GM19395 (cell line): ENCODE data around the gene RALB.
"Not testable (repeated sequence)": the region's sequence is repeated elsewhere in the genome, so short reads cannot be mapped to it uniquely, and the experiment has no call there.

ENCODE experiments used
- ATAC-seq: cut with Tn5 transposase; IDR thresholded peaks from one replicate; pipeline ENCODE4 v1.9.1; 2021; ENCODE audit warnings: mild to moderate bottlenecking, moderate library complexity; ENCODE audit not compliant: unreplicated experiment

RALB gene

GRCh38 chr2:120224735-120225548 is 27.7 kb upstream of the RALB start:
- ATAC-seq: no peak

- no peak for ATAC-seq
Measured at GRCh38 chr2:120225549-120226065, 27.0 kb upstream of the RALB start.

- no peak for ATAC-seq
Measured at GRCh38 chr2:120226316-120226715, 26.3 kb upstream of the RALB start.

GRCh38 chr2:120227111-120227991 is 25.3 kb upstream of the RALB start:
- no peak for ATAC-seq

- ATAC-seq: no peak
Measured at GRCh38 chr2:120228503-120228902, 24.1 kb upstream of the RALB start.

- ATAC-seq: no peak
Measured at GRCh38 chr2:120229341-120229740, 23.3 kb upstream of the RALB start.

GRCh38 chr2:120230515-120231471 is 21.9 kb upstream of the RALB start:
- ATAC-seq: no peak

- peak; percentile 23 for ATAC-seq
Measured at GRCh38 chr2:120231564-120231973, 21.1 kb upstream of the RALB start.

- peak; percentile 89 for ATAC-seq
Measured at GRCh38 chr2:120231974-120232635, 20.5 kb upstream of the RALB start.

- no peak for ATAC-seq
Measured at GRCh38 chr2:120233292-120233691, 19.4 kb upstream of the RALB start.

GRCh38 chr2:120235158-120235557 is 17.5 kb upstream of the RALB start:
- not testable (repeated sequence) for ATAC-seq

GRCh38 chr2:120235681-120236080 is 17.0 kb upstream of the RALB start:
- ATAC-seq: no peak

GRCh38 chr2:120236316-120236715 is 16.3 kb upstream of the RALB start:
- no peak for ATAC-seq

GRCh38 chr2:120236791-120237190 is 15.9 kb upstream of the RALB start:
- no peak for ATAC-seq

- ATAC-seq: no peak
Measured at GRCh38 chr2:120237491-120237902, 15.2 kb upstream of the RALB start.

- ATAC-seq: no peak
Measured at GRCh38 chr2:120238728-120239487, 13.7 kb upstream of the RALB start.

- no peak for ATAC-seq
Measured at GRCh38 chr2:120239488-120240287, 13.0 kb upstream of the RALB start.

- no peak for ATAC-seq
Measured at GRCh38 chr2:120240901-120241429, 11.7 kb upstream of the RALB start.
